Astrocyte (in vitro differentiated cells and primary cell): ENCODE data around the gene CTNNA2. TPM values are rescaled to one million over a fixed set of nuclear protein-coding genes. Genes with fewer than 3 reads are reported as not detected.

ENCODE experiments used
- DNase-seq: peaks from one replicate; pipeline ENCODE4 v3.0.0-alpha.2; 2010; ENCODE audit warnings: low read depth
- FAIRE-seq: peaks from 2 replicates; lab custom pipeline; 2011; peaks lifted over from hg19 to GRCh38; lab: Jason Lieb, UNC
- H2AFZ ChIP-seq: 2 replicates; pipeline ENCODE4 v1.6.0; 2012; ENCODE audit warnings: low read depth, low read length, inconsistent platforms
- H3K27ac ChIP-seq: 2 replicates; pipeline ENCODE4 v1.5.1; 2011; ENCODE audit warnings: low read depth, low read length, inconsistent platforms
- H3K27me3 ChIP-seq: 2 replicates; pipeline ENCODE4 v1.6.0; 2011; ENCODE audit warnings: low read length, inconsistent platforms; ENCODE audit not compliant: insufficient read depth
- H3K36me3 ChIP-seq: 2 replicates; pipeline ENCODE4 v1.5.1; 2011; ENCODE audit warnings: low read length, inconsistent platforms; ENCODE audit not compliant: insufficient read depth
- H3K4me1 ChIP-seq: 2 replicates; pipeline ENCODE4 v1.5.1; 2011; ENCODE audit warnings: low read length, inconsistent platforms; ENCODE audit not compliant: insufficient read depth
- H3K4me2 ChIP-seq: 2 replicates; pipeline ENCODE4 v1.6.0; 2012; ENCODE audit warnings: low read length, inconsistent platforms
- H3K4me3 ChIP-seq: 2 replicates; pipeline ENCODE4 v1.5.1; 2011; ENCODE audit warnings: low read depth, mild to moderate bottlenecking, low read length, inconsistent platforms; ENCODE audit not compliant: insufficient read depth
- H3K79me2 ChIP-seq: 2 replicates; pipeline ENCODE4 v1.6.0; 2012; ENCODE audit warnings: mild to moderate bottlenecking, low read length, inconsistent platforms; ENCODE audit not compliant: insufficient read depth
- H3K9ac ChIP-seq: 2 replicates; pipeline ENCODE4 v1.6.0; 2012; ENCODE audit warnings: mild to moderate bottlenecking, low read length, inconsistent platforms
- H3K9me3 ChIP-seq: 2 replicates; pipeline ENCODE4 v1.5.1; 2012; ENCODE audit warnings: low read depth, mild to moderate bottlenecking, low read length, inconsistent platforms; ENCODE audit not compliant: insufficient read depth
- H4K20me1 ChIP-seq: 2 replicates; pipeline ENCODE4 v1.6.0; 2012; ENCODE audit warnings: low read length, inconsistent platforms; ENCODE audit not compliant: insufficient read depth
- H3K27ac Mint-ChIP-seq: one replicate; pipeline ENCODE4 v1.8.0; 2021; ENCODE audit warnings: mild to moderate bottlenecking, mixed read lengths; ENCODE audit not compliant: unreplicated experiment
- H3K27me3 Mint-ChIP-seq: one replicate; pipeline ENCODE4 v1.8.0; 2021; ENCODE audit warnings: low read depth, mixed read lengths; ENCODE audit not compliant: unreplicated experiment
- H3K36me3 Mint-ChIP-seq: one replicate; pipeline ENCODE4 v1.8.0; 2021; ENCODE audit warnings: low read depth, mixed read lengths; ENCODE audit not compliant: unreplicated experiment
- H3K4me1 Mint-ChIP-seq: one replicate; pipeline ENCODE4 v1.8.0; 2021; ENCODE audit warnings: low read depth, mixed read lengths; ENCODE audit not compliant: unreplicated experiment
- H3K4me3 Mint-ChIP-seq: one replicate; pipeline ENCODE4 v1.8.0; 2021; ENCODE audit warnings: mild to moderate bottlenecking, moderate library complexity, mixed read lengths; ENCODE audit not compliant: unreplicated experiment
- H3K9me3 Mint-ChIP-seq: one replicate; pipeline ENCODE4 v1.8.0; 2021; ENCODE audit warnings: mild to moderate bottlenecking, mixed read lengths; ENCODE audit not compliant: unreplicated experiment
- CTCF ChIP-seq: IDR thresholded peaks from 2 replicates; pipeline ENCODE4 v1.5.1; 2011; ENCODE audit warnings: low read depth, mild to moderate bottlenecking, inconsistent platforms, low read length, moderate library complexity; ENCODE audit not compliant: insufficient read depth
- EZH2 ChIP-seq: IDR thresholded peaks from 2 replicates; pipeline ENCODE4 v1.6.1; 2012; ENCODE audit warnings: mild to moderate bottlenecking, low read length, inconsistent platforms; ENCODE audit not compliant: insufficient read depth
- total RNA-seq: library from RNA; stranded (reverse); gene quantifications from 2 replicates; pipeline ENCODE4 v1.2.1, GENCODE V29; 2021

Gene CTNNA2
- total RNA-seq, 1 donor from 2014 or later: 3.9 TPM

- H3K27ac Mint-ChIP-seq: no peak overlapping the region
- no peaks in the 10 kb centered on the region for H3K9me3 Mint-ChIP-seq
- no peaks in the 10 kb centered on the region for H3K79me2 ChIP-seq
- no peak overlapping the region for H2AFZ ChIP-seq
- no peaks in the 10 kb centered on the region for H3K27me3 ChIP-seq
- H3K4me3 ChIP-seq: no peak overlapping the region
- H3K4me1 ChIP-seq: no peaks in the 10 kb centered on the region
- peaks cover 20% of the 10 kb centered on the region for H3K27me3 Mint-ChIP-seq
- no peaks in the 10 kb centered on the region for H3K36me3 ChIP-seq
- no peak for FAIRE-seq
- H3K9ac ChIP-seq: no peak overlapping the region
- no peaks in the 10 kb centered on the region for H3K36me3 Mint-ChIP-seq
- no peaks in the 10 kb centered on the region for H4K20me1 ChIP-seq
- no peak for DNase-seq
- H3K4me1 Mint-ChIP-seq: no peaks in the 10 kb centered on the region
- no peak overlapping the region for H3K4me2 ChIP-seq
- H3K27ac ChIP-seq: no peak overlapping the region
- H3K4me3 Mint-ChIP-seq: no peak overlapping the region
- TF ChIP-seq CTCF (no peak), EZH2 (no peak)
- peaks cover 3% of the 10 kb centered on the region for H3K9me3 ChIP-seq
These were observed 495.7 kb downstream of the CTNNA2 start for GRCh38 chr2:80008596-80008995.

- Mint-ChIP-seq H3K27me3 (peaks cover 20% of the 10 kb centered on the region), H3K4me1 (no peaks in the 10 kb centered on the region)
These were observed 496.4 kb downstream of the CTNNA2 start for GRCh38 chr2:80009211-80009610.

More at GRCh38 chr2:80009211-80009610, 496.4 kb downstream of the CTNNA2 start:
- no peak for DNase-seq
- H3K9me3 ChIP-seq: peaks cover 3% of the 10 kb centered on the region
- H3K27ac ChIP-seq: no peak overlapping the region
- Mint-ChIP-seq H3K9me3 (no peaks in the 10 kb centered on the region), H3K4me3 (no peak overlapping the region), H3K27ac (no peak overlapping the region), H3K36me3 (no peaks in the 10 kb centered on the region)
- H3K9ac ChIP-seq: no peak overlapping the region
- no peak for TF ChIP-seq EZH2
- no peak for TF ChIP-seq CTCF
- H3K4me3 ChIP-seq: no peak overlapping the region
- no peaks in the 10 kb centered on the region for H3K27me3 ChIP-seq
- no peaks in the 10 kb centered on the region for H3K4me1 ChIP-seq
- no peaks in the 10 kb centered on the region for H3K36me3 ChIP-seq
- no peak overlapping the region for H2AFZ ChIP-seq
- no peak overlapping the region for H3K4me2 ChIP-seq
- no peaks in the 10 kb centered on the region for H3K79me2 ChIP-seq
- no peaks in the 10 kb centered on the region for H4K20me1 ChIP-seq
- FAIRE-seq: no peak
